CD4-positive, alpha-beta T cell treated with Interleukin-4 for 1 hour (primary cell): Measurements from ENCODE around the gene ASCL5.

Source experiments
- DNase-seq, 2 donors: peaks; one replicate each; pipeline ENCODE4 v3.0.0-alpha.2; 2020 to 2022

Gene ASCL5

DNA sequence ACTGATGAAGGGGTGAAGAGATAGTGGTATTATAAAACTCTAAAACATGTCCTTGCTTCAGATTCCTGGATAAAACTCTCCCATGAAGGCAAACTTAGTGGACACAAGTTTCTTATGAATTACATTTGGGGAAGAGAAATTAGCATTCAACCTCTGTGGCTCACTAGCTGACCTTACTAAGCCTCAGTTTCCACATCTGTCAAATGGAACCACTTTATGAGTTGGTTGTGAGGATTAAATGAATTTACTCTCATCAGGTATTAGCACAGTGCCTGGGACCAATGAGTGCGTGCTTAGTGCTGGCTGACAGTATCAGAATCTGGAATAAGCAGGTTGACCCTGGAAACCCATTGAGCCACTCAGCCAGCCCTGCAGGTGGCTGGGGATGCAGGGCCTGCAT is 17.3 kb downstream of the ASCL5 start:
- no peak for DNase-seq

DNA sequence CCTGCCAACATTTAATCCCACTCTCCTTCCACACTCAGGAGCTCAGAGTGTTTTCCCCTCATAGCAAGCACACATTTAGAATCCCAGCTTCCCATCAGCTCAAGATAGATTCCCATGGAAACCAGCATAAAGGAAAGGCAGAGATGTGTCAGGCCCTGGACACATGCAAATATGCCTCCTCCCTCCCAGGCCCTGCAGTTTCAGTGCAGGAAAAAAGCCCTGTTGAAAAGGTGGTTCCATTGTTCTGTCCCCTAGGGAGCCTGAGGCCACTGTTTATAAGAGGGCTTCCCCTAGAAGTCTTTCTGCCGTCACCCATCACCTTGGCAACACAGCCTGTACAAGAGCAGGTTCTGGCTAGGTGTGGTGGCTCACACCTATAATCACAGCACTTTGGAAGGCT is 18.4 kb downstream of the ASCL5 start:
- no peak for DNase-seq

DNA sequence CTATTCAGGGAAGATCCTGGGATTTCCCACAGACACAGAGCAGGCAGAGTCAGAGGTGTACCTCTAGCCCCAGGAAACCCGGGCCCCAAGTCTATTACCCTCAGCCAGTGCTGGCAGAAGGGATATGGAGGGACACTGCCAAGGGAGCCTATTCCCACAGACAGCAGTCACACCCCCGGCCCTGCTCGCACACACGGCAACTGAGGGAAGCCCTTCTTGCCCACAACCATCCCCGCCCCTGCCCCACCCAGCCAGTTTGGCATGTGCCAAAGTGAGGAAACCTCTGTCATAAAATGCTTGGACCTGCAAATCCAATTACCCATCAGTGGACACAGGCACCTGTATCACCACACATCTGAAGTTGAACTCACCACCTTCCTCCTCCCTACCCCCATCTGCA is 21.3 kb downstream of the ASCL5 start:
- DNase-seq: no peak

DNA sequence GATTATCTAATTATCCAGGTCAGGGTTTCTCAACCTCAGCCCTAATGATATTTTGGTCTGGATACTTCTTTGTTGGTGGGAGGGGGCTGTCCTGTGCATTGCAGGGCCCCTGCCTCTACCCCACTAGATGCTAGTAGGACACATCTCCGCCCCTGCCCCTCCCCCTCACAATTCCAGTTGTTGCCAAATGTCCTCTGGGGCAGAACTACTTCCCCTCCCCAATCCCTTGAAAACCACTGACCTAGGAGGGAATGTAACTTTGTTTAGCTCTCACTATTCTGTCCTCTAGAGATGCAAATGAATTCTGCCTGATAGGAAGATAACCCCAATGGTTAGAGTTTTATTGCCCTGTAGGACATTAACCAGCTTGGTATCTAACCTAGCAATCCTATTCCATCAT is 22.8 kb downstream of the ASCL5 start:
- no peak for DNase-seq

DNA sequence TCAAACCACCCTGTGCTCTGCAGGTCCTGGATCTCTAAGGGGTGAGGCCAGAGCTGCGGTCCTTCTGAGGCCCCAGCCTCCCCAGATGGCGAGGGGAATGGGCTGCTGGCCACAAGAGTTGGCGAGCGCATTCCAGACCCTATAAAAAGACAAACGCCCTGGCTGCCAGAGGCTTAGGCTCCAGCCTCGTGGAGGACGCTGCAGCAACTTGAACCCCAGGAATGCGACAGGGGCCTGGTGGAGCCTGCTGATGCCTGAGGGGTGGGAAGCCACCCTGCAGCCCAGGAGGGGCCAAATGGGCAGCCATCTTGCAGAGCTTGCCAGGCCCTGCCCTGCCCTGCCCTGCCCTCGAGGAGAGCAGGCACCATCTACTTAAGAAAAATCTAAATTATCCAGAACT is 23.3 kb downstream of the ASCL5 start:
- no peak for DNase-seq

DNA sequence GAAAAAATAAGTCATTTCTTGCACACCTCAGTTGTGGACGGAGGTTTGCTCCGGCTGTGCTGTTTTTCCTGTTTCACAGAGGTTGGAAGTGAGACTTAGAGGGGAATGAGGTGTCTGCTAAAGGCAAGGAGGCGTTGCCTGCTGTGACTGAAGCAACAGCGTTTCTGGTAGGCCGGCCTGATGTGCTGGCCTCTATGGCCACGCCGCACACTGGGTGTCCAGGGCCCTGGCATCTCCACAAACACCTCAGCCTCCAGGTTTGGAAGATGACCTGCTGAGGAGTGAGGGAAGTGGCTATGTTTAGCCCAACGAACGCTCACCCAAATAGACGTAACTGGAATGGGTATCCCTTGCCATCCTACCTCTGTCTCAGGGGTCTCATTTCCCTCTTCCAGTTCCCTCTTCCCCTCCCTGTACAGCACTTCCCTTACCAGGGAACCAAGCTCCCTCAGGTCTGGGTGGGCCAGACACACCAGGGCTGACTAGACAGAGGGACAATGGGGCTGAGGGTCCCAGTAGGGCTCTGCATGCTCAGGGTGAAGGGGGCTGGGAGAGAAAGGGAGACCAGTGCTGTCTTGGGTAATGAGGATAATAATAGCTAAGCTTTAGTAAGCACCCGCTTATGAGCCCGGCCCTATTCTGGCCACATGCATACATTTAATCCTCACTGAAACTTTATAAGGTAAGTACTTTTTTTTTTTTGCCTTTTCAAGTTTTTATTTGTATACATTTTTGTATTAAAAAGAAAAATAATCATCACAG is 26.6 kb downstream of the ASCL5 start:
- DNase-seq: no peak

DNA sequence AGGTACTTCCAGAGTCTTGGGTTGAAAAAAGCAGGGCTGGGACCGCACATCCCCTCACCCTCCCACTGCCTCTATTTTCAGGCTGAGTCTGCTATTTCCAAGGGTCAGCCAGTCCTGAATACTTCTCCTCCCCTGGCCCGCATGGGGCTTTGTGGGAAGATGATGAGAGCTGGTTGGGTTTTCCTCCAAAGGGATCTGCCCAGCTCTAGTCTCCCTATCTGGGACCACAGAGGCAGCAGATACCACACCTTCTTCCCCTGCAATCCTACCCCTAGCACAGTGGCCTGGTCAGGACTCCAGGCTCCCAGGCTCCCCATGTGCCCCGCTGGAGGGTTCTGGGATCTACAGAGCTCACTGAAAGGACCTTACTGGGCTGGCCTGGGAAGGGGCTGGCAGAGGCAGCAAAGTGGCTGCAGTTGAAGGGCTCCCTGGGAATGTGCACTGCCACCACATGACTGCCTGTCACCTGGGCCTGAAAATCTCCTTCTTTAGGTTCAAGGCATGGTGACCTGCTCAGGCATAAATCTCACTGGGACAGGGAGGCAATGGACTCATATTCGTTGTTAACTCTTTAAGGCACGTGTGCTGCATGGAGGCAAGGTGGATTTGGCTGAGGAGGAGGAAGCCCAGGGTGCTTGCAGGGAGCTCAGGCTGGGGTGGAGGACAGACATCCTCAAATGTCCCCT is 27.8 kb downstream of the ASCL5 start:
- no peak for DNase-seq

DNA sequence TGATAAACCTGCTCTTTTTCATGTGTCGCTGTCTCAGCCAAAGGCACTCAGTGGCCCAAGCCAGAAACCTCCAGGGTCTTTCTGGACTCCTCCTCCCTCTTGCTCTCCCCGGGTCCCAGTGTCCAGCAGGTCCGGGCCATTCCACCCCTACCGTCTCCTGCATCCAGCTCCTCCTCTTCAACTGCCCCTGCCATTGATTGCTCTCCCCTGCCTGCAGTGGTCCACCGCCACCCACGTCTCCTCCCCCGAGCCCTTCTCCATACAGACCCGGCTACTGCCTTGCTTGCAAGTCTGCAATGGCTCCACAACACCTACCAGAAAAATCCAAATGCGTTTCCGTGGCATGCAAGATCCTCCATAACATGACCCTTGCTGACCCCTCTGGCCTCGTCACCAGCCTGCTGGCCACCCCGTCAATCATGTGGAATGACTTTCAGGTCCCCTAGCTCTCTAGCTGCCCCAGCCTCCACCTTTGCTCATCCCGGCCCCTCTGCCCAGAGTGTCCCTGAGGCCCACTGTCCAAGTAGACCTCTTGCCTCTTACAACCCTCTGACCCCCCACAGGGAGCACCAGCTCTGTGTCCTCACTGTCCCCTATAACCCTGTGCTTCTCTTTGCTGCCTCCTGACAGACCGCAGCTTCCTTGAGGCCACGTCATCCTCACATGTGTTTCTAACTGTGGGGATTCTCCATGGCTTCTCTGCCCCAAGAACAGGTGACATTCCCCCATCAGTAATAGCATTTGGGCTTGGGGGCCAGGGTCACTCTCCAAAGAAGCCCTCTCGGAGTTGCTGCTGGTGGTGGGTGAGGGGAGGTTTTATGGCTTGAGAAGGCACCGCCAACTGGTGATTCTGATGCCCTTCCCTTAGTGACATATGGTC is 29.8 kb downstream of the ASCL5 start:
- DNase-seq: no peak

DNA sequence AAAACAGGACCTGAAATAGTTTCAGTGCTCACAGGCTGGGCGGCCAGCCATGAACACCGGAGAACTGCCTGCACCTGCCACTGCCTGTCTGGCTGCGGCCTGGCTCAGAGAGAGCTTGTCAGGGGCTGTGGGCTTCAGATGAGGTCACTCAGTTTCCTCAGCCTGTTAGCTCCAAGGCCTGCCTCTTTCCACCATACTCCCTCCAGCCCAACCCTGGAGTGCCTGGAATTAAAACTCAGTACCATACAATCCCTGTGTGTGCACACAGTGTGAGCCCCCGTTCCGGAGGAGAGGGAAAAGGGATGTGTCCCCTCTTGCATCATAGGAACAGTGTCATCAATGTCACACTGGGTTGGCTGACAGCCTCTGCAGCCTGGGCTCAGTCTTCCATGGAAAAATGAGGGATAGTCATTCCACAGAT is 30.9 kb downstream of the ASCL5 start:
- no peak for DNase-seq

DNA sequence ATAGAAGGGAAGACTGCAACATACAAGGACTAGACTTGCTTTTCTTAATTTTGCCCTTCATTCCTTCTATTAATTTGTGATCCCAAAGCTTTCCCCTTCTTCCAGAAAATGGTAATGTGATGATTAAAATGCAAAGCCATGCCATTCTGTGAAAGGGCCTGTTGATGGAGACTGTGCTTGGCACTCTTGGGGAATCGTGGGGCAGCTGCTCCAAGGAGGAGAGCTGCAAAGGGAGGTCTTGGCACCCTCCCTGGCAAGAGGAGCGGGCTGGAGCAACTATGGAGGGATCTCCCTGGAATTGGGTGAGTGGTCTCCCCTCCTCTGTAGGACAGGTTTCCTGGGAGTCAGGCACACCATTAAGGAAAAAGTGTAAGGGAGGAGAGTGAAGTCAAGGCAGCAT is 31.4 kb downstream of the ASCL5 start:
- DNase-seq: no peak

DNA sequence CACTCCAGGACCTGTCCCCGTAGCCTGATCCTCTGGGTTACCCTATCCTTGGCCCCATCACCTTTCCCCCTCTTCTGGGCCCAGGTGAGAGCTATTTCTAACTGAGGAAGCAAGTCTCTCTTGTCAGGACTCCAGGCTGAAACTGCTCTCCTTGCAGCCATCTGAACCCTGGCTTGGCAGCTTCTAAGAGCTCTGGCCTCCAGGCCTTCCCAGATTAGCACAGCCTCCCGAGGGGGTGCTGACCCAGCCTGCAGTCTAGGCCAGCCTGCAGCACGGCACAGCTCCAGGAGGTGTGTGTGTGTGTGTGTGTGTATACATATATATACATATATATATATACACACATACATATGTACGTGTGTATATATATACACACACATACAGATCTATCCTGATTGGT is 32.2 kb downstream of the ASCL5 start:
- no peak for DNase-seq

DNA sequence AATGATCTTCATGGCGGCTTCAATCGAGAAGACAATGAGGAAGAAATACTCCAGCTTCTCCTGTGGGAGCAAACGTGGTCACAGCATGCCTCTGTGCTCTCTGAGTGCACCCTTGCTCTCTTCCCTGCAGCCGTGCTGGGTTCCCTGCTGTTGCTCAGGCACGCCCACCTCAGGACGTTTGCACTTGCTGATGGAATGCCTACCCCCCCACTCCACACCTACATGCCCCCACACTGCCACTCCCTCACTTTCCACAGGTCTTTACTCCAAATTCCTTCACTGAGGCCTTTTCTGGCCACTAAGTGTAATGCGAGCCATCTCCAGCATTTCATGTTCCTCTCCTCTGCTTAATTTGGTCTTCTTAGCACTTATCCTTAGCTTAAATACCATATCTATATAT is 33.0 kb downstream of the ASCL5 start:
- no peak for DNase-seq

DNA sequence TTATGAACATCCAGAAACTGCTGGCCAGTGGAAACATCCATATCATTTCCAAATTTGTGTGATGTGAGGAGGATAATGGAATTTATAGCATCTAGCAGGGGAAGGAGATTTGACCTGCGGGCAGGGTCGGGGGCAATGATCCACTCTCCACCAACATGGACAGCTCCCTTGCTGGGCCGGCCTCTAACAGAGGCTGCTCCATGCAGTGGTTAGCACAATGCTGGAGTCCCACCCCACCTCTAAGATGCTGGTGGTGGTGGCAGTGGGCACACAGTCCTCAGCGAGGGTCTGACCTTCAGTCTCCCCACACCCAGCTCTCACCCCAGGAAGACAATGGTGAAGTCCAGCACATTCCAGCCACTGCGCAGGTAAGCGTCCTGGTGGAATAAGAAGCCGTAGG is 33.4 kb downstream of the ASCL5 start:
- DNase-seq: no peak

DNA sequence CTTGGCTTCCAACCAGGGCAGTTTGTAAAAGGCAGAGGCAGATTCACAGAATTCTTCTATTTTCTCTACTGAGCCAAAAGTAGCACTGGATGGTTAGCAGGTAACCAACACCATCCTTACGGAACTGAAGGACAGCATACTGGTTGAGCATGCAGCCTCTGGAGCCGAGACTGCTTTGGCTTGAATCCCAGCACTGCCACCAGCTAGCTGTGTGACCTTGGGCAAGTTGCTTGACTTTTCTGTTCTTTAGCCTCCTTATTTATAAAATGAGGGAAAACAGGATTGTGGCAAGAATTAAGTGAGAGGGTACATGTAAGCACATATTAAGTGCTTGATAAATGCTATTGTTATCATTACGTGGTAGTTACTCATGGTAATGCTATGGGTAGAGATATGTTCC is 34.2 kb downstream of the ASCL5 start:
- no peak for DNase-seq

DNA sequence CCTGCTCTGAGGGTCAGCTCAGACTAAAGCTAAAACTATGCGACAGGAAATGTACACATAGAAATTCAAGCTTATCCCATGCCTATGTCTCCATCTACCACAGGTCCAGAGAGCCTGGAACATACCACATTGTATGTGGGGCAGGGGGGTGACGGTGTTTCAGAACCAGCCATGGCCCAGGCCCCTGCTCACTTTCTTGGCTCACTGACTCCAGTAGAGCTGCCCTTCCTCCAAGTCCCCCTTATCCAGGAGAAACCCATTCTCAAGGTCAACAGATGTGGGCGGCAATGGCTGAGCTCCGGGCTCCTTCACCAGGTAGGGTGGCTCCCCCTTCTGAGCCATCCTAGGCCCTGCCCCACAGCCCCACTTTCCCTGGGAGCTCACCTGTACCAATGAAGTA is 35.7 kb downstream of the ASCL5 start:
- no peak for DNase-seq

DNA sequence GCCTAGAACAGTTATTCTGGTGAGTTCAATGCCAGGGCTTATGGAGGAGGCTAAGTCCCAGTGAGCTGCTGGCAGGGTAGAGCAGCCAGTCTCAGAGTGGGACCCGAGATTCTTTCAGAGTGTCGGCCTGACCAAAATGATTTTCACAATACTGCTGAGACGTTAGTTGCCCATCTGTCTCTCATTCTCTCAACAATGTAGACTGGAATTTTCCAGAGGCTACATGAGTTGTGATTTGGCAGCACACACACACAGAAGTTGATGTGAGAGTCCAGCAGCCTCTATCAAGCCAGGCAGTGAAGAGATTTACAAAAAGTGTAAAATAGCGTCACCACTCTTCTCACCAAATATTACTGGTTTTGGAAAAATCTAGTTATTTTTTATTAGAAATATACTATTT is 36.4 kb downstream of the ASCL5 start:
- no peak for DNase-seq

DNA sequence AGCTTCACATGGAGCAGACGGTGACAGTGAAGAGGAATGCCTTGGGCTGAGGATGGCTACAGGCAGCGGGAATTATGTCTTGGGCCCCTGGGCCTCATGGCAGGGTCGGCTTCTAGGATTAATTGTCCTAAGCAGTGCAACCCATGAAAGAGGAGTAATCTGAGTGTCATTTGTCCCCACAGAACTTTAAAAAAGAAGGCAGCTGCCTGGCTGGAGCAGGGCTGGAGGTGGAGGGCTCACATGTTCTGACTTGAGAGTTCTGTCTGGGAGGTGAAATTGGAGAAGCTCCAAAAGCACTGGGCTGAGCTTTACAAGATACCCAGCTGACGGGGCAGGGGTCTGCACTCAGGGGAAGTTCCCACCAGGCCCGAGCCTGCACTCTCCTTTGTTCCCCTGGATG is 37.4 kb downstream of the ASCL5 start:
- DNase-seq: no peak

DNA sequence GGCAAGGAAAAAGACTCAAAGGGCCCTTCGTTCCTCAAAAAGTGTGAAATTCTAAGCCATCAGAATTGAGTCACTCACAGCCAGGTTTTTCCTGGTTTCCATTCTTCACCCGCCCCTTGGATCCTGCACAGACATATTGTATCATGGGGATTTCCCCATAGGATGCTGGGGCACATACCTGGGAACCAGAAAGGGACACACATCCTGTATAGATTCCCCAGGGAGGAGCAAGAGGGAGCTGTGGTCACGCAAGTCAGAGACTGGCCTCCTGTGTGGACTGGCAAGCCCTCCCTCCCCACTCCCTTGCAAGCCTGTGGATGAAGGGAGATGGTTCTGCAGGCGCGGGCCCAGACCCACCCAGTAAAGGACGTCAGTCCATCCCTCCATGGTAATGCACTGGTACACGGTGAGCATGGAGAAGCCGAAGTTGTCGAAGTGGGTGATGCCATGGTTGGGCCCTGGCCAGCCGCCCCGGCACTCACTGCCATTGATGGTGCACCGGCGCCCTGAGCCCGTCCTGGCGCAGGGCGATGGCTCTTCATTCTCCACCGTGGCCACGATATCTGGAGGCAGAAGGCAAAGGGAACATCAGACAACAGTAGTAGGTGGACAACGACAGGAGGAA is 38.0 kb downstream of the ASCL5 start:
- no peak for DNase-seq

DNA sequence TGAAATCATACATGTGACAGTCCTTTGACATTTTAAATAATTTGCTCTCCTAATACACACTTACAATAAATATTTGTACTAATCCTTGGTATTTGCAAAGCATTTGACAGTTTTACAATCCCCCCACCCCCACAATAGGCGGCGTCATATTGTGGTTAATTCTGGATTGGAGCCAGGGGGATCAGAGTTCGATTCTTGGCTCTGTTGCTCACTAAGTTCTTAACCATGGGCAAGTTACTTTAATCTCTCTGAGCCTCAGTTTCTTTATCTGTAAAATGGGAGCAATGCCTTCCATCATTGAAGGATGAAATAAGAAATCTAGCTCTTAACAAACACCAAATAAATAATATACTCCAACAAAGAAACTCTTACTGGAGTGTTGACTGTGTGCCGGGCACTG is 38.6 kb downstream of the ASCL5 start:
- DNase-seq: no peak

DNA sequence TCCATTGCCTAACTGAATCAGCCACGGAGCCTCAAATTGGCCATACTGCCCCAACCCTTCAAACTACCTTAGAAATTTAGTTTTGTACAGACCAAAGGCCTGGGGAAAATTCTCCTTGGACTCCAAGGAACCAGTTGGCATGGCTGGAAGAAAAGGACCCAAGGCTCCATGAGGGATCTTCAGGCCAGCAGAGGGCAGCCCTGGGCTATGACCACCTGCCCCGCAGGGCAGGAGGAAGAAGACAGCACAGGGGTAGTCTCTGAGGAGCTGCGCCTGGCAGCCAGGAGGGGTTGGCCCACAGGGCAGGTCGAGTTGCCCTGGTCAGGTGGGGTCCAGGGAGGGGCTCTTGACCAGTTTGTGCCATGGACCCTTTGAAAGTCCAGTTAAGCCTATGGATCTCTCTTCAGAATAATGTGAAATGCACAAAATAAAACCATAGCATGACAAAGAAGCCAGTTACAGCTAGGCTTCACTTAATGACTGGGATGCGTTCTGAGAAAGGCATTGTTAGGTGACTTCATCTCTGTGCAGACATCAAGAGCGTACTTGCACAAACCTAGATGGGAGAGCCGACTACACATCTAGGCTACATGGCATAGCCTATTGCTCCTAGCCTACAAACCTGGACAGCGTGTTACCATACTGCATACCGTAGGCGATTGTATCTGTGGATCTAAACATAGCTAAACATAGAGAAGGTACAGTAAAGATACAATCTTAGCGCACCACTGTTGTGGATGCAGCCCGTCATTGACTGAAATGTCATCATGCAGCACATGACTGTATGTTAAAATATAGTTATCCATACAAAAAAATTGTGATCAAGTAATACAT is 40.9 kb downstream of the ASCL5 start:
- peak; percentile 26 to 30 for DNase-seq

DNA sequence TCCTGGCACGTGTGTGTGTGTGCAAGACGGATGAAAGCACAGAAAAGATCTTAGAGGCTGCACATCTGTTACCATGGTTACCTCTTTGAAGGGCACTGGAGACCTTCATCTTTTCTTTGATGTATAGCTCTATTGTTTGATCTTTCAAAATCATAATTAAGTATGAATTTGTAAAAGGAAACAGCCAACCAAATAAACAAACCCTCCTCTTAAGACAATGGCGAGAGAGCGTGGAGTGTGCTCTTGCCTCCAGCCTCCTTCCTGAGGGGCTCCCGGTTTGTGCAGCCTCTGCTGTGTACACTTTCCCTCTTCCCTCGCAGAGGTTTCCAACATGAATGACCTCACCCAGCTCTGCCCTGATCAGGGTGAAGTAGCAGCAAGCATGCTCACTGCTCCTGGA is 42.7 kb downstream of the ASCL5 start:
- DNase-seq: peak in 1 of 2 donors; percentile 7

DNA sequence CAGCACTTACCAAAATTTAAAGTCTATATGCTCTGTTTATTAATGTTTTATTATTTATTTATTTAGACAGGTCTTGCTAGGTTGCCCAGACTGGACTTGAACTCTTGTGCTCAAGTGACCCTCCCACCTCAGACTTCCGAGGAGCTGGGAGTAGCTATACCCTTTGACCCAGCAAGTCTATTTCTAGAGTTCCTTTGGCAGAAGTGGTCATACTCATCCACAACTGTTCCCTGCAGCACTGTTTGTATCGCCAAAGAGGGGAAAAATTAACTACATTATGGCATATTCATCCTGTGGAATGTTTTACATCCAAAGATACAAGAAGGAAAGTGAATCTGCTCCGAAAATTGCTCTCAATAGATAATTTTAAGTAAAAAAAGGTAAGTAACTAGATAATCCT is 43.2 kb downstream of the ASCL5 start:
- DNase-seq: no peak
